ENCODE measurements around the gene JAZF1.

The JAZF1 gene

DNA sequence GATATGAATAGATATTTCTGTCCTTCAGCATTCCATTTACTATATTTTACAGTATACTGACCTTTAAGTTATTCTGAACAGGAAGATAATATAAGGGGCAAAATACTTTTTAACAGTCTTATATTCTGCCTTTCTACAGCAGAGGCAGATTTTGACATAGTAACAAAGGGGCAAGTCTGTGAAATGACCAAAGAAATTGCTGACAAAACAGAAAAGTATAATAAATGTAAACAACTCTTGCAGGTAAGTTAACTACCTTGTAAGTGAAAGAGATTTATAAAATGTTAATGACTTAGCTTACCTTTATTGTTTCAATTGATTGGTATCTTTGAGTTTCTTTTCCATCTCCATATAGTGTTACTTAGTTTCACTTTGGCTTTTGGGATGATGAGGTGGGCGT is 384.6 kb downstream of the JAZF1 start:
- no peak for TF ChIP-seq JUND (IDR thresholded peaks at IDR 0.05; ENCODE audit: low read depth)
- in situ Hi-C loops (cut with HindIII; ENCODE audit: low pct_unique_long_range_greater_than_20kb, low sequenced_read_pairs), result no loop called here
- no peak for DNase-seq (ENCODE audit: low read depth in 1 of 2, low spot score in 1 of 2)

DNA sequence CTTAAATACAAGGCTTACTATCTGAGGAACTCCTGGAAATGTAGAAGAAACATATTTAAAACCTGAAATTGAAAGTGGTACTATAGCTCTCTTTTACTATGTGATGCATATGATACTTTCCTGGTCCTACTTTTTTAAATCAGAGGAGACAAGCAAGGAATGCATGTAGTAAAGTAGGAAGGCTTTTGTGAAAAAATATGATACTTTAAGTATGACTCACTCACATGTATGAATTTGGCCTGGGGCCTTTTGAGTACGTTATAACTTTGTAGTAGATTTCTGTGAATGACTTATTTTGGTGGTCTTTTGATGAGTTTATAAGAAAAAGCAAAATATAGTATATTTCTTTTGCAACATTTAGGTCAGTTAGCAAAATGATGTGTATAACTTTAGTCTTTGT is 386.8 kb downstream of the JAZF1 start:
- no peak for TF ChIP-seq JUND (IDR thresholded peaks at IDR 0.05; ENCODE audit: low read depth)
- in situ Hi-C loops (cut with HindIII; ENCODE audit: low pct_unique_long_range_greater_than_20kb, low sequenced_read_pairs), result no loop called here
- no peak for DNase-seq (ENCODE audit: low read depth in 1 of 2, low spot score in 1 of 2)

DNA sequence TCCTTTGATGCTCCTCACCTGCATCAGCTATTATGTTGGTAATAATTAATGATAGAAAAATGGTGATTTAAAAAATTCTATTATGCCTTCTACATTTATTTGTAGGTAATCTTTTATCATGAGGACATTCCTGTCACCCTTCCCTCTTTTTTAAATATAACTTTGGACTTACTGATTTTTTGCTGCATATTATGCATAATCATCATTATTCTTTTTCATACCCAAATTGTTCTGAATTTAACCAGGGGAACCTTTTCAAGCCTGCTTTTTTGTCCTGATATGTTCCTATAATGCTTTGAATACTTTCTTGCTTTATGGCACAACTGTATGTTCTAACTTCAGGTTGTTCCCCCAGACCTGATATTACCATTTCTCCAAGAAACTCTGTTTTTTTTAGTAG is 392.2 kb downstream of the JAZF1 start:
- in situ Hi-C loops (cut with HindIII; ENCODE audit: low pct_unique_long_range_greater_than_20kb, low sequenced_read_pairs), result no loop called here

DNA sequence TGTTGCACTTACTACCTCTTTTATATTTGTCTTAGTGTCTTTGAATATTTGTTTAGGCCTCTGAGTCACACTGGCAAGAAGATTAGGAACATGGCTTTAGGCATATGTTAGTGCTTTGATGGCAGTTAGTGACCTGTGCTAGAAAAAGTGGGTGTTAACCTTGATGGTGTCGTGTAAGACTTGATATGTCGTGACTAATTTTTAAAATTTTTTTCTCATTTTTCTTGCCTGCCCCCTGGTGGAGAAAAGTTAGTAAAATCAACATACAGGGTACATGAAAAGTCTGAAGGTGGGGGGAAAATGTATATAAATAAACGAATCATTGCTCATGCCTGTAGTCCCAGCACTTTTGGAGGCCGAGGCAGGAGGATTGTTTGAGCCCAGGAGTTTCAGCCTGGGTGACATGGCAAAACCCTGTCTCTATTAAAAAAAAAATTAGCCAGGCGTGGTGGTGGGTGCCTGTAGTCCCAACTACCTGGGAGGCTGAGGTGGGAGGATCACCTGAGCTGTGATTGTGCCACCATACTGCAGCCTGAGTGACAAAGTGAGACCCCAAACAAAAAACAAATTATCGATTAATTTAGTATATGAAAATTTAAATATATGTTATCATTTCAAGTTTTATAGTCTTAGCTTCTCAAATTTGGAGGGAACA is 396.1 kb downstream of the JAZF1 start:
- in situ Hi-C loops (cut with HindIII; ENCODE audit: low pct_unique_long_range_greater_than_20kb, low sequenced_read_pairs), result no loop called here
- peak in 1 of 2 experiments; percentile 71 for DNase-seq (ENCODE audit: low read depth in 1 of 2, low spot score in 1 of 2)
- peak; percentile 49; the same call in 1 of the 2 replicates for TF ChIP-seq JUND (IDR thresholded peaks at IDR 0.05; ENCODE audit: low read depth)

More for the DNA sequence above, 392.2 kb downstream of the JAZF1 start:
- DNase-seq (ENCODE audit: low read depth in 1 of 2, low spot score in 1 of 2), result no peak
- no peak for TF ChIP-seq JUND (IDR thresholded peaks at IDR 0.05; ENCODE audit: low read depth)

DNA sequence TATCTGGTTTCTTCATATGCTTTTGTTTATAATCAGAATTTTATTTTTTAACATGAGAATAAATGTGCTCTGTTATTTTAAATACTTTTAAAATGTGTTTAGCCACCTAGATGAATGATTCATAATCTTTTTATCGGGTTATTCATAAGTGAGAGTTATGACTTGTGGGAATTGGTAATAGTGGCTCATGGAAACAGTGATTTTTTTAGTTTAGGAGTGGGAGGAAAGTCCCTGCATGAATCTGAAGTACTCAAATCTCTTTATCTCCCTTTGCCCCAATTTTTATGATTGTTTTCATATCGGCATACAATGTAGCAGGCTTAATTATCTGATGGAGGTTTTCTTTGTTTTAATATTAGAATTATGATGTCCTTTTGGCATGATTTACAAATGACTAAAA is 397.7 kb downstream of the JAZF1 start:
- in situ Hi-C loops (cut with HindIII; ENCODE audit: low pct_unique_long_range_greater_than_20kb, low sequenced_read_pairs), result no loop called here
- no peak for TF ChIP-seq JUND (IDR thresholded peaks at IDR 0.05; ENCODE audit: low read depth)
- no peak for DNase-seq (ENCODE audit: low read depth in 1 of 2, low spot score in 1 of 2)

DNA sequence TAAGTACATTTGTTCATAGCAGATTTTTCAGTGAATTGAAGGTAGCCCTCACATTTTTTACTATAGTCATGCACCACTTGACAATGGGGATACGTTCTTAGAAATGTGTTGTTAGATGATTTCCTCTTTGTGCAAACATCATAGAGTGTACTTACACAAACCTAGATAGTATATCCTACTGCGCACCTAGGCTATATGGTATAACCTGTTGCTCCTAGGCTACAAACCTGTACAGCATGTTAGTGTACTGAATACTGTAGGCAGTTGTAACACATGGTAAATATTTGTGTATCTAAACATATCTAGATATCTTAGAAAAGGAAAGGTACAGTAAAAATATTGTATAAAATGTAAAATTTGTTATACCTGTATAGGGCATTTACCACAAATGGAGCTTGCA is 399.4 kb downstream of the JAZF1 start:
- in situ Hi-C loops (cut with HindIII; ENCODE audit: low pct_unique_long_range_greater_than_20kb, low sequenced_read_pairs), result no loop called here
- no peak for TF ChIP-seq JUND (IDR thresholded peaks at IDR 0.05; ENCODE audit: low read depth)
- peak in 1 of 2 experiments; percentile 51 for DNase-seq (ENCODE audit: low read depth in 1 of 2, low spot score in 1 of 2)
